ENCODE measurements around the gene RHBDF2. TPM values are rescaled to one million over a fixed set of nuclear protein-coding genes. Genes with fewer than 3 reads are reported as not detected.

RHBDF2 gene
- total RNA-seq, 1 donor from 2014 or later, result 189 TPM

- ChIA-PET CTCF (interaction anchor here (0.7 to 2.5 kb wide), 7 partner anchors 9 to 69 kb away, joined by 4 to 21 read pairs (median 7); partner anchors contain the start of genes AANAT and UBE2O), POLR2A (interaction anchor here (0.6 to 24.4 kb wide), 14 partner anchors 5 to 1465 kb away, joined by 3 to 769 read pairs (median 4); partner anchors contain the start of genes AANAT, PRPSAP1, RHBDF2 and TNRC6C)
- Mint-ChIP-seq H3K27ac (peak overlapping the region; percentile 95), H3K36me3 (ENCODE audit: low read depth) (peaks cover 30% of the 10 kb centered on the region), H3K4me1 (peaks cover 99% of the 10 kb centered on the region), H3K4me3 (peak overlapping the region; percentile 82), H3K27me3 (no peaks in the 10 kb centered on the region), H3K9me3 (no peaks in the 10 kb centered on the region)
- TF ChIP-seq, protein P1, sequence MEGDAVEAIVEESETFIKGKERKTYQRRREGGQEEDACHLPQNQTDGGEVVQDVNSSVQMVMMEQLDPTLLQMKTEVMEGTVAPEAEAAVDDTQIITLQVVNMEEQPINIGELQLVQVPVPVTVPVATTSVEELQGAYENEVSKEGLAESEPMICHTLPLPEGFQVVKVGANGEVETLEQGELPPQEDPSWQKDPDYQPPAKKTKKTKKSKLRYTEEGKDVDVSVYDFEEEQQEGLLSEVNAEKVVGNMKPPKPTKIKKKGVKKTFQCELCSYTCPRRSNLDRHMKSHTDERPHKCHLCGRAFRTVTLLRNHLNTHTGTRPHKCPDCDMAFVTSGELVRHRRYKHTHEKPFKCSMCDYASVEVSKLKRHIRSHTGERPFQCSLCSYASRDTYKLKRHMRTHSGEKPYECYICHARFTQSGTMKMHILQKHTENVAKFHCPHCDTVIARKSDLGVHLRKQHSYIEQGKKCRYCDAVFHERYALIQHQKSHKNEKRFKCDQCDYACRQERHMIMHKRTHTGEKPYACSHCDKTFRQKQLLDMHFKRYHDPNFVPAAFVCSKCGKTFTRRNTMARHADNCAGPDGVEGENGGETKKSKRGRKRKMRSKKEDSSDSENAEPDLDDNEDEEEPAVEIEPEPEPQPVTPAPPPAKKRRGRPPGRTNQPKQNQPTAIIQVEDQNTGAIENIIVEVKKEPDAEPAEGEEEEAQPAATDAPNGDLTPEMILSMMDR (IDR thresholded peaks at IDR 0.05), result no peak
- DNase-seq, result peak; percentile 41
- intact Hi-C loops (cut with micrococcal nuclease), result no loop called here
- ATAC-seq (ENCODE audit: low read depth), result peak; percentile 20
Measured at GRCh38 chr17:76493505-76494167, 7.6 kb downstream of the RHBDF2 start.

GRCh38 chr17:76492989-76493501 lies 8.2 kb downstream of the RHBDF2 start:
- intact Hi-C loops (cut with micrococcal nuclease), result loop anchor here (1.0 kb wide), 2 partner anchors 8 to 11 kb away; partner anchors contain the start of gene RHBDF2
- Mint-ChIP-seq H3K4me3 (peak overlapping the region; percentile 82), H3K36me3 (ENCODE audit: low read depth) (peaks cover 26% of the 10 kb centered on the region), H3K27ac (peak overlapping the region; percentile 95), H3K27me3 (no peaks in the 10 kb centered on the region), H3K4me1 (peaks cover 95% of the 10 kb centered on the region), H3K9me3 (no peaks in the 10 kb centered on the region)
- DNase-seq, result peak; percentile 53
- CTCF ChIA-PET, result interaction anchor here (1.3 to 2.5 kb wide), 8 partner anchors 9 to 85 kb away, joined by 3 to 21 read pairs (median 7); partner anchors contain the start of genes AANAT and UBE2O
- POLR2A ChIA-PET, result interaction anchor here (0.6 to 24.4 kb wide), 16 partner anchors 5 to 1465 kb away, joined by 3 to 769 read pairs (median 4); partner anchors contain the start of genes AANAT, PRPSAP1, RHBDF2 and TNRC6C
- ATAC-seq (ENCODE audit: low read depth), result peak; percentile 59
- TF ChIP-seq, protein P1 (IDR thresholded peaks at IDR 0.05), result no peak

GRCh38 chr17:76492123-76492988 lies 8.9 kb downstream of the RHBDF2 start:
- peak overlapping the region; percentile 95 for H3K27ac Mint-ChIP-seq
- no peaks in the 10 kb centered on the region for H3K27me3 Mint-ChIP-seq
- H3K4me3 Mint-ChIP-seq, result peak overlapping the region; percentile 82
- ATAC-seq (ENCODE audit: low read depth), result peak; percentile 50
- DNase-seq, result peak; percentile 46
- CTCF ChIA-PET, result interaction anchor here (1.2 to 2.5 kb wide), 9 partner anchors 9 to 84 kb away, joined by 3 to 21 read pairs (median 7); partner anchors contain the start of genes AANAT, RHBDF2 and UBE2O
- intact Hi-C loops (cut with micrococcal nuclease), result loop anchor here (1.0 kb wide), 2 partner anchors 9 to 10 kb away; partner anchors contain the start of gene RHBDF2
- POLR2A ChIA-PET, result interaction anchor here (0.6 to 24.4 kb wide), 20 partner anchors 6 to 1466 kb away, joined by 3 to 769 read pairs (median 4); partner anchors contain the start of genes AANAT, PRPSAP1, RHBDF2 and TNRC6C
- no peaks in the 10 kb centered on the region for H3K9me3 Mint-ChIP-seq
- TF ChIP-seq, protein P1 (IDR thresholded peaks at IDR 0.05), result no peak
- peaks cover 95% of the 10 kb centered on the region for H3K4me1 Mint-ChIP-seq
- H3K36me3 Mint-ChIP-seq (ENCODE audit: low read depth), result peaks cover 26% of the 10 kb centered on the region

GRCh38 chr17:76491271-76492122 lies 9.7 kb downstream of the RHBDF2 start:
- Mint-ChIP-seq H3K4me1 (peaks cover 86% of the 10 kb centered on the region), H3K27ac (peak overlapping the region; percentile 95), H3K4me3 (peak overlapping the region; percentile 82), H3K36me3 (ENCODE audit: low read depth) (peaks cover 21% of the 10 kb centered on the region), H3K9me3 (no peaks in the 10 kb centered on the region), H3K27me3 (no peaks in the 10 kb centered on the region)
- POLR2A ChIA-PET, result interaction anchor here (0.8 to 24.4 kb wide), 9 partner anchors 7 to 227 kb away, joined by 3 to 769 read pairs (median 4); partner anchors contain the start of genes AANAT and RHBDF2
- intact Hi-C loops (cut with micrococcal nuclease), result loop anchor here (1.0 kb wide), 2 partner anchors 9 to 10 kb away; partner anchors contain the start of gene RHBDF2
- ATAC-seq (ENCODE audit: low read depth) (peak; percentile 8), DNase-seq (peak; percentile 39)
- CTCF ChIA-PET, result interaction anchor here (1.2 to 2.5 kb wide), 6 partner anchors 9 to 83 kb away, joined by 3 to 21 read pairs (median 4); partner anchors contain the start of gene RHBDF2
- TF ChIP-seq, protein P1 (IDR thresholded peaks at IDR 0.05), result no peak
